NT2/D1 (cell line): ENCODE measurements around the gene ALDH1L2.

Experiments used
- SUZ12 ChIP-seq: IDR thresholded peaks from 2 replicates; pipeline ENCODE4 v1.6.1; 2011; ENCODE audit not compliant: insufficient read length, insufficient read depth; ENCODE audit errors: extremely low read depth
- YY1 ChIP-seq: IDR thresholded peaks from 2 replicates; pipeline ENCODE4 v1.6.1; 2011; ENCODE audit not compliant: insufficient read length, insufficient read depth

DNA sequence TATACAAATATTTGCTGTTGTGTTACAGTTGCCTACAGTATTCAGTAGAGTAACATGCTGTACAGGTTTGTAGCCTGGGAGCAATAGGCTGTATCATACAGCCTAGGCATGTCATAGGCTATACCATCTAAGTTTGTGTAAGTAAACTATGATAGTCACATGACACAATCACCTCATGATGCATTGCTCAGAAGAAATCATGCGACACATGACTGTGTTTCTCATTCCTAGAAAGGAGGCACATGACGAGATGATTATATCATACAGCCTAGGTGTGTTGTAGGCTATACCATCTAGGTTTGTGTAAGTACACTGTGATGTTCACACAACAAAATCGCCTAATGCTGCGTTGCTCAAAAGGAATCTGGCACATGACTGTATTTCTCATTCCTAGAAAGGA, 66.2 kb downstream of the ALDH1L2 start:
- TF ChIP-seq SUZ12 (no peak), YY1 (no peak)
